Immature natural killer cell (primary cell): ENCODE results near the gene U2AF2. TPM values are rescaled to one million over a fixed set of nuclear protein-coding genes. Genes with fewer than 3 reads are reported as not detected.
A peak's percentile ranks its signal among the peaks of the same experiment; 100 is the strongest.

Source experiments
- DNase-seq, 3 donors: peaks; one replicate each; pipeline ENCODE4 v3.0.0; 2022; ENCODE audit warnings: mixed read lengths in 1 of 3
- H3K27ac Mint-ChIP-seq, 6 donors: one replicate each; pipeline ENCODE4 v1.8.0; 2020; ENCODE audit warnings: mixed read lengths in 6 of 6, mild to moderate bottlenecking in 5 of 6, inconsistent platforms in 4 of 6, moderate library complexity in 3 of 6
- H3K27me3 Mint-ChIP-seq, 3 donors: one replicate each; pipeline ENCODE4 v1.8.0; 2020 to 2021; ENCODE audit warnings: low read depth in 3 of 3, mild to moderate bottlenecking in 3 of 3, mixed read lengths in 3 of 3, moderate library complexity in 3 of 3, inconsistent platforms in 1 of 3
- H3K36me3 Mint-ChIP-seq, 3 donors: one replicate each; pipeline ENCODE4 v1.8.0; 2020; ENCODE audit warnings: mixed read lengths in 3 of 3, inconsistent platforms in 2 of 3, mild to moderate bottlenecking in 2 of 3
- H3K4me1 Mint-ChIP-seq, 2 donors: one replicate each; pipeline ENCODE4 v1.8.0; 2020; ENCODE audit warnings: inconsistent platforms in 2 of 2, mild to moderate bottlenecking in 2 of 2, mixed read lengths in 2 of 2, moderate library complexity in 1 of 2
- H3K4me3 Mint-ChIP-seq, 5 donors: one replicate each; pipeline ENCODE4 v1.8.0; 2020; ENCODE audit warnings: mild to moderate bottlenecking in 5 of 5, mixed read lengths in 5 of 5, inconsistent platforms in 3 of 5, moderate library complexity in 3 of 5
- H3K9me3 Mint-ChIP-seq, 6 donors: one replicate each; pipeline ENCODE4 v1.8.0; 2020; ENCODE audit warnings: mild to moderate bottlenecking in 6 of 6, mixed read lengths in 6 of 6, inconsistent platforms in 4 of 6, moderate library complexity in 3 of 6
- polyA plus RNA-seq, 3 donors: library from polyadenylated mRNA; unstranded; fragments of 300-500 nt; fragmentation: Illumina TruSeq; gene quantifications; one replicate each; pipeline ENCODE4 v1.2.3, GENCODE V29; 2021

U2AF2 gene
- polyA plus RNA-seq, result 10 to 100 TPM in 1 of 3 donors, 1 to 10 TPM in 2; 3.1 to 17.0 (median 8.0) TPM

DNA sequence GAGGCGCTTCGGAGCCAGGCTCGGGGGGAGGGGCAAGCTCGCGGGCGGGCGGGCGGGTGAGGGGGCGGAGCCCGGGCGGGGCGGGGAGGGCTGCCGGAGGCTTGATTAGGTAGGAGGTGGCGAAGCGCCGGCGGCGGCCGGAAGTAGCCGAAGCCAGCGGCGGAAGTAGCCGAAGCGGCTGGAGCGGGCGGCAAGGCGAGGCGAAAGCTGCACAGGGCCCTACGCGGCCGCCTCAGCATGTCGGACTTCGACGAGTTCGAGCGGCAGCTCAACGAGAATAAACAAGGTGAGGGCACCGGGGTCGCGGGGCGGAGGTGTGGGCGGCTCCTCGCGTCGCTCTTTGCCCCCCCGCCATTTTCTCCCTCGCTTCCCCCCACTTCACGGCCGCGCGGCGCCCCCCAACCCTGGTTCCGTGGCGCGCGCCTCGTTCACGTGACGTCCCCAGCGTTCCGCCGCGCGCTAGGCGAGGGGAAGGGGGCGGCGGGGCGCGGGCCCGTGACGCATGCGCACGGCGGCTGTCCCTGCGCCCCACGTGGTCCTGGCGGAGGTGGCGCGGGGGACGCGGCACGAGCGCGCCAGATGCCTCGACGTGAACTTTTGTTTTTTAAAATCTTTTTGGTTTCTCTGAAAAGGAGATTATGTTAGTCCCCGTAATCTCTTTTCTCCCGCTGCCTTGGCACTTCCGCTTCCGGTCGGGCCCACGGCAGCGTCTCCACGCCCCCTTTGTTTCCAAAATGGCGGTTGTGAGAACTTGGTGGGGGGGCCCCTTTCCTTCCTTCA lies at the start of gene U2AF2:
Gene U2AF2 (plus strand): TSS at position 168 of the 780 bp plus-strand sequence. CDS start 70 bp downstream, at position 238.
- peaks cover 40 to 49% of the 10 kb centered on the region in 2 donors for H3K4me1 Mint-ChIP-seq
- H3K27me3 Mint-ChIP-seq, result peaks cover 17 to 26% (median 24%) of the 10 kb centered on the region in 3 donors
- peaks cover 0 to 5% (median 0%) of the 10 kb centered on the region in 3 donors for H3K36me3 Mint-ChIP-seq
- peak; percentile 93 to 96 (median 96) for DNase-seq
- H3K9me3 Mint-ChIP-seq, result no peaks in the 10 kb centered on the region
- H3K4me3 Mint-ChIP-seq, result peak within 1 kb of the TSS; percentile 92 to 99 (median 94)
- H3K27ac Mint-ChIP-seq, result peak within 1 kb of the TSS; percentile 95 to 99 (median 98)

DNA sequence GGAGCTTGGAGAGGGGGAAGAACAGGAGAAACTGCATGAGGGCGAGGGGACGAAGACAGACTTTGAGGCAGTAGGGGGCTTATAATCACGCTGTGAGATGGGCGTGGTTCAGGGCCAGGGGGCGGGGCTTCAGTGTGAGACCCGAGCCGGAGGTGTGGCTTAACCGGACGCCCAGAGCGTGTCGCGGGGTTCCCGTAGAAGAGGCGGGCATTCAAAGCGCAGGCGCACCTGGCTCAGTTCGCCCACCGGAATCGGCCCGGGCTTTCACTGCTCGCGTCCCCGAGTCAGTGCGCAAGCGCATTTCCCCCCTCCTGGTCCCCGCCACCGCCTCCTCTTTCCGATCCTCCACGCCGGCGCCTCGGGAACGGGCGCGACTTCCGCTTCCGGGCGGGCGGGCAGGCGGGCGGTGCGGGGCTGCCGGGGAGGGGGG lies 49.6 kb upstream of the U2AF2 start:
- Mint-ChIP-seq H3K27me3 (peaks cover 7 to 16% (median 8%) of the 10 kb centered on the region in 3 donors), H3K9me3 (peaks cover 0 to 2% (median 0%) of the 10 kb centered on the region in 6 donors), H3K4me1 (peaks cover 57 to 68% of the 10 kb centered on the region in 2 donors)

DNA sequence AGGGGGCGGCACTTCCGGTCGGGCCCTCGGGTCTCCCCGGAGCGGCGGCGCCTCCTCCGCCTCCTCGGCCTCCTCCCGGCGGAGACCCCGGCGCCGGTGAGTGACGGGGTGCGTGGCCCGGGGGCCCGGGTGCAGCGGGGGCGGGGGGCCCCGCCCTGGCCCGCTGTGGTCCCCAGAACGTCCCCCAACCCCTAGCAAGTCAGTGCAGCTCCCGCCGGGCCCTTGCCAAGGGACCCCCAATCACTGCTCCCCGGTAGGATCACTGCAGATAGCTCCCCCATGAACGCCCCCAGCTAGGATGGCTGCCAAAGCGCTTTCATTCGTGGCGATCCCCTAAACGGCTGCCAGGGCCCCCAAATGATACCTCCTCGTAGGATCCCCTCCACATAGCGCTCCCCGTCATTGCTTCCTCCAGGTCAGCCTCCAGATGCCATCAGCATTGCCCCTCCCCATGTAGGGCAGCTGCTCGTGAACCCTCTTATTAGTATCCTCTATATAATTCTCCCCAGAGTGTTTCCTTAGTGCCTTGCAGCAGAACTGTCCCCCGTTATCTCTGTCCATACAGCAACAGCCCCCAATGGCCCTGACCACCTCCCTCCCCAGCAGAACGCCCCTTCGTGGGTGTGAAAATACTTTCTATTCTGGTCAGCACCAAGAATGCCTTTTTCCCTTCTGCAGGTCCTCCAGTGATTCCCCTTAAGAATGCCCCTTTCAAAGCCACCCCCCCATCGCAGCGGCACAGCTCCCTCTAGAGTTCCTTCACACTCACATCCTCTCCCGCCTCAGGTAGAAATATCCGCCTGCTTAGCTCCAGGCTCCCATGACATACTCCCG lies 49.0 kb upstream of the U2AF2 start, which contains the start of gene ZNF865:
Gene ZNF865 (plus strand): TSS at position 11 of the 834 bp plus-strand sequence. CDS start 7,972 bp downstream, outside the sequence.
- Mint-ChIP-seq H3K27me3 (peaks cover 7 to 18% (median 8%) of the 10 kb centered on the region in 3 donors), H3K27ac (peak within 1 kb of the TSS; percentile 88 to 99 (median 98)), H3K4me1 (peaks cover 58 to 72% of the 10 kb centered on the region in 2 donors), H3K36me3 (peaks cover 3 to 4% (median 3%) of the 10 kb centered on the region in 3 donors), H3K9me3 (peaks cover 0 to 2% (median 0%) of the 10 kb centered on the region in 6 donors), H3K4me3 (peak within 1 kb of the TSS; percentile 95 to 98 (median 95))
- DNase-seq, result peak; percentile 61 to 68 (median 63)

More for the DNA sequence above, 49.6 kb upstream of the U2AF2 start:
- H3K4me3 Mint-ChIP-seq, result peak overlapping the region; percentile 83 to 94 (median 89)
- H3K27ac Mint-ChIP-seq, result peak overlapping the region; percentile 81 to 97 (median 88)
- peaks cover 0 to 4% (median 3%) of the 10 kb centered on the region in 3 donors for H3K36me3 Mint-ChIP-seq
- peak; percentile 97 to 98 (median 98) for DNase-seq

DNA sequence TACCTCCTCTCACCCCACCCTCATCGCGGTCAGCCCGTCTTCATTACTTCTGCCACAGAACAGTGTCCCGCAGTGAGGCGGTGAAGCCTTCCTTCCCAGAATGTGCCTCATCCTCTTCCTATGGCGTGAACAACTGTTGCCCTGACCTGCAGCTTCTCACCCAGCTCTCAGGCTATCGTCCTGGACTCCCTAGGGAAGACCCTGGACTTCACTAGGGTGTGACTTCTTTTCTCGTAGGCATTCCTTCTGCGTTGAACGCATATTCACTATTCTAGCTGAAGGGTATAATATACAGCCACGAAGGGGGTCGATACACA lies 48.4 kb upstream of the U2AF2 start:
- peaks cover 57 to 72% of the 10 kb centered on the region in 2 donors for H3K4me1 Mint-ChIP-seq
- peak overlapping the region; percentile 95 to 98 (median 95) for H3K4me3 Mint-ChIP-seq
- H3K27me3 Mint-ChIP-seq, result peaks cover 5 to 18% (median 6%) of the 10 kb centered on the region in 3 donors
- peaks cover 3 to 4% (median 3%) of the 10 kb centered on the region in 3 donors for H3K36me3 Mint-ChIP-seq
- H3K9me3 Mint-ChIP-seq, result peaks cover 0 to 2% (median 0%) of the 10 kb centered on the region in 6 donors
- no peak for DNase-seq
- peak overlapping the region; percentile 88 to 99 (median 98) for H3K27ac Mint-ChIP-seq

DNA sequence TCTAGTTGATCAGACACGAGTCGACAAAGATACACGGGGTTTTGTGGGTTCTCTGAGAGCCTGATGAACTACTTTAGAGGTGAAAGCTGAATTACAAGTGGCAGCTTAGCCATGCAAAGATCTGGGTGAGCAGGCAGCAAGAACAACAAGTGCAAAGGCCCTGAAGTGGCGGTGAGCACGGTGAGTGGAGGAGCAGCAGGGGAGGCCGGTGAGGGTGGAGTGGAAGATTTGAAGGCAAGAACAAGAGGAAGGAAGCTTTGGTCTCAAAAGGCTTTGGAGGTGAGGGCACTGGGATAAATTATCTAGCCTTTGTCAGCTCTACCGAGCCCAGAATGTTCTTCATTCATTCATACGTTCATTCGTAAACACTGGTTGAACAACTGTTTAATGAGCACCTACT lies 48.0 kb upstream of the U2AF2 start:
- Mint-ChIP-seq H3K36me3 (peaks cover 3 to 4% (median 3%) of the 10 kb centered on the region in 3 donors), H3K4me1 (peaks cover 55 to 72% of the 10 kb centered on the region in 2 donors), H3K9me3 (peaks cover 0 to 2% (median 0%) of the 10 kb centered on the region in 6 donors), H3K4me3 (peak overlapping the region; percentile 95 to 98 (median 95)), H3K27me3 (peaks cover 5 to 20% (median 6%) of the 10 kb centered on the region in 3 donors), H3K27ac (peak overlapping the region; percentile 46 to 99 (median 96))
- DNase-seq, result no peak

DNA sequence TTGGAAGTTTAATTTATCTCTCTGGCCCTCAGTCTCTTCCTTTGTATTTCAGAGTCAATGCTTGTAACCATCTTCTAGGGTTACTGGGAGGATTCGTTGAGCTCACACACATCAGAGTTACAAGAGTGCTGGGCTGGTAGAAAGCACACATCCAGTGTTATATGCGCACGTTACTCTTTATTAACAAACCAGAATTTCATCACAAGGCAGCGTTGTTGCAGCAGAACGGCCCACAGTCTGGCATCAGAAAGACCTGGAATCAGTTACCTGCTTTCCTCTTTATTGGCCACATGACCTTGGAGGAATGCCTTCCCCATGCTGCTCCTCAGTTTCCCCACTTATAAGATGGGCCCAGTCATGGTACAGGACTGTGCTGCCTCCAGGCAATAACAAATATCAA lies 45.5 kb upstream of the U2AF2 start:
- DNase-seq, result no peak

DNA sequence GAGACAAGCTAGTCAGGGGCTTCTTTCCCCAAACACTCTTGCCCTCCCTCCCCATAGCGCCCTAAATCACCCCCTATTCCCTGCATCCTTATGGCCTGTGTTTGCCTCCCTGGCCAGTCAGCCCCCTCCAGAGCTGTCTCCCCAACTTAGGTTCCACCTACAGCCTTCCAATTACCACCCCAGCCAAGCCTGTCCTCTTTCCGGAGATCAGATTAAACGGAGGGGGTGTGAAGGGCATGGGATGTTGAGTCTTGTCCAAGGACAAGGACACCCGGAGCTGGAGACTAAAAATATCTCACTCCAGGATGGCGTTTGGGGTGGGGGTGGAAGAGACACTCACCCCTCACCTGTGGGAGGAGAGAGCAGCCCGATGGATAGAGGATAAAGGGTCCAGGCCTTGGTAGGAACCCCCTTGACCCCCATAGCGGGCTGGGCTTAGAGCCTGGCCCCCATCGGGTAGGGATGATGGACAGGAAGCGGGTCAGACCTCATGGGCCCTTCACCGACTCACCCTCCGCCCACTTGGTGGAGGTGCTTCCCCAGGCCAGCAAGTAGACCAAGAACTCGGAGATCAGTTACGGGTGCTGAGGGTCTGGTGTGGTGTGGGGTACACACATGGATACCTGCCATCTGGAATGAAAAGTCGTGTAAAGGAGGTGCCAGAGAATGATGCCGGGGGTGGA lies 43.4 kb upstream of the U2AF2 start:
- H3K4me1 Mint-ChIP-seq, result peaks cover 39 to 58% of the 10 kb centered on the region in 2 donors
- peaks cover 3 to 12% (median 8%) of the 10 kb centered on the region in 3 donors for H3K36me3 Mint-ChIP-seq
- peak overlapping the region in 1 of 6 donors; percentile 26 for H3K27ac Mint-ChIP-seq

More for the DNA sequence above, 45.5 kb upstream of the U2AF2 start:
- H3K36me3 Mint-ChIP-seq, result peaks cover 3 to 12% (median 8%) of the 10 kb centered on the region in 3 donors
- H3K27me3 Mint-ChIP-seq, result peaks cover 5 to 19% (median 6%) of the 10 kb centered on the region in 3 donors
- peaks cover 53 to 72% of the 10 kb centered on the region in 2 donors for H3K4me1 Mint-ChIP-seq
- peaks cover 0 to 2% (median 0%) of the 10 kb centered on the region in 6 donors for H3K9me3 Mint-ChIP-seq
- H3K4me3 Mint-ChIP-seq, result no peak overlapping the region
- no peak overlapping the region for H3K27ac Mint-ChIP-seq

DNA sequence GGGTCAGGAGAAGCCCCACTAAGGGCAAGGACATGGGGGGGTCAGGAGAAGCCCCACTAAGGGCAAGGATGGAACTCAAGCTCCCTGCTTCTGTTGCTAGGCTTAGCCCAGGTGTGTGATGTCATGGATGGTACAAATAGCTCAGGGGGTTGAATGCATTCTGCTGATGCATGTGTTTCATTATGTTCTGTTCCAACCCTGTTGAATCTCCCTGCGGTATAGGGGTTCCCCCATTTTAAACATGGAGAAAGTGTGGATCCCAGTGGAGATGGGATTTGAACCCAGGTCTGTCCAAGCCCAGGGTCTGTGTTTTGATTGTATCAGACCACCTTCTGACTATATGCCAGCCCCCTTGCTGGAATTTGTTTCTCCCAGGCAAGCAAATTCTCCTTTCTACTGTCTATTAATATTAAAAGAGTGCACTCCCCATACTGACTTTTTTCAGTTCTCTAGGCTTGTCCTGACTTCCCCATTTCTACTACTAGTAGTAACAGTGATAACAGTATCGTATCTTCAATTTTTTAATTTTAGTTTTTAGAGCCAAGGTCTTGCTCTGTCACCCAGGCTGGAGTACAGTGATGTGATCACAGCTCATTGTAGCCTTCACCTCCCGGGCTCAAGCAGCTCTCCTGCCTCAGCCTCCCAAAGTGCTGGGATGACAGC lies 42.7 kb upstream of the U2AF2 start:
- Mint-ChIP-seq H3K4me1 (peaks cover 32 to 51% of the 10 kb centered on the region in 2 donors), H3K27me3 (peaks cover 0 to 4% (median under 1%) of the 10 kb centered on the region in 3 donors), H3K27ac (peak overlapping the region in 1 of 6 donors; percentile 26), H3K36me3 (peaks cover 3 to 12% (median 8%) of the 10 kb centered on the region in 3 donors), H3K4me3 (no peak overlapping the region), H3K9me3 (peaks cover 0 to 2% (median 0%) of the 10 kb centered on the region in 6 donors)
- no peak for DNase-seq

More for the DNA sequence above, 43.4 kb upstream of the U2AF2 start:
- Mint-ChIP-seq H3K4me3 (no peak overlapping the region), H3K9me3 (peaks cover 0 to 2% (median 0%) of the 10 kb centered on the region in 6 donors), H3K27me3 (peaks cover 0 to 4% (median 0%) of the 10 kb centered on the region in 3 donors)
- no peak for DNase-seq

DNA sequence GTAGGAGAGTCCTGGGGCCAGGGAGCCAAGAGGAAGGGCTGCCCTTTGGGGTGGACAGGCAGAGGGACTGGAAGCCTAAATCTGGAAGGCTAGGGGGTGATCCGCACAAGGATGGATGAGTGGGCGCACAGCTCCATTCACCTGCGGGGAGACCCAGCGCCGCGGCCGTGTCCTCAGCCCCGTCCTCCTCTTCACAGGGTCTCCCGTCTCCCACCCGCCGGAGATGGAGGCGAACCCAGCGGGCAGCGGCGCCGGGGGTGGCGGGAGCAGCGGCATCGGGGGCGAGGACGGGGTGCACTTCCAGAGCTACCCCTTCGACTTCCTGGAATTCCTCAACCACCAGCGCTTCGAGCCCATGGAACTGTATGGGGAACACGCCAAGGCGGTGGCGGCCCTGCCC lies 41.4 kb upstream of the U2AF2 start:
- H3K27me3 Mint-ChIP-seq, result peaks cover 0 to 4% (median 2%) of the 10 kb centered on the region in 3 donors
- no peak overlapping the region for H3K4me3 Mint-ChIP-seq
- no peak for DNase-seq
- H3K4me1 Mint-ChIP-seq, result peaks cover 25 to 43% of the 10 kb centered on the region in 2 donors
- H3K9me3 Mint-ChIP-seq, result no peaks in the 10 kb centered on the region
- H3K36me3 Mint-ChIP-seq, result peaks cover 3 to 12% (median 7%) of the 10 kb centered on the region in 3 donors
- no peak overlapping the region for H3K27ac Mint-ChIP-seq

DNA sequence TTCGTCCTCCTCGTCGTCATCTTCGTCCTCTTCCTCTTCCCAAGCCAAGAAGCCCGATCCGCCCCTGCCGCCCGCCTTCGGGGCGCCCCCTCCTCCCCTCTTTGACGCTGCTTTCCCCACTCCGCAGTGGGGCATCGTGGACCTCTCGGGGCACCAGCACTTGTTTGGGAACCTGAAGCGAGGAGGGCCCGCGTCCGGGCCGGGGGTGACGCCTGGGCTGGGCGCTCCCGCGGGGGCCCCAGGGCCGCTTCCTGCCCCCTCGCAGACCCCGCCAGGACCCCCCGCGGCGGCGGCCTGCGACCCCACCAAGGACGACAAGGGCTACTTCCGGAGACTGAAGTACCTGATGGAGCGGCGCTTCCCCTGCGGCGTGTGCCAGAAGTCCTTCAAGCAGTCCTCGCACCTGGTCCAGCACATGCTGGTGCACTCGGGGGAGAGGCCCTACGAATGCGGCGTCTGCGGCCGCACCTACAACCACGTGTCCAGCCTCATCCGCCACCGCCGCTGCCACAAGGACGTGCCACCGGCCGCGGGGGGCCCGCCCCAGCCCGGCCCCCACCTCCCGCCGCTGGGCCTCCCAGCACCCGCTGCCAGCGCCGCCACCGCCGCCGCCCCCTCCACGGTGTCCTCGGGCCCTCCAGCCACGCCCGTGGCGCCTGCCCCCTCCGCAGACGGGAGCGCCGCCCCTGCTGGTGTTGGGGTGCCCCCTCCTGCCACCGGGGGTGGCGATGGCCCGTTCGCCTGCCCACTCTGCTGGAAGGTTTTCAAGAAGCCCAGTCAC lies 40.7 kb upstream of the U2AF2 start:
- no peak overlapping the region for H3K27ac Mint-ChIP-seq
- peaks cover 0 to 4% (median 2%) of the 10 kb centered on the region in 3 donors for H3K27me3 Mint-ChIP-seq
- peaks cover 21 to 36% of the 10 kb centered on the region in 2 donors for H3K4me1 Mint-ChIP-seq
- peaks cover 3 to 12% (median 7%) of the 10 kb centered on the region in 3 donors for H3K36me3 Mint-ChIP-seq
- H3K4me3 Mint-ChIP-seq, result no peak overlapping the region
- DNase-seq, result no peak
- H3K9me3 Mint-ChIP-seq, result no peaks in the 10 kb centered on the region

DNA sequence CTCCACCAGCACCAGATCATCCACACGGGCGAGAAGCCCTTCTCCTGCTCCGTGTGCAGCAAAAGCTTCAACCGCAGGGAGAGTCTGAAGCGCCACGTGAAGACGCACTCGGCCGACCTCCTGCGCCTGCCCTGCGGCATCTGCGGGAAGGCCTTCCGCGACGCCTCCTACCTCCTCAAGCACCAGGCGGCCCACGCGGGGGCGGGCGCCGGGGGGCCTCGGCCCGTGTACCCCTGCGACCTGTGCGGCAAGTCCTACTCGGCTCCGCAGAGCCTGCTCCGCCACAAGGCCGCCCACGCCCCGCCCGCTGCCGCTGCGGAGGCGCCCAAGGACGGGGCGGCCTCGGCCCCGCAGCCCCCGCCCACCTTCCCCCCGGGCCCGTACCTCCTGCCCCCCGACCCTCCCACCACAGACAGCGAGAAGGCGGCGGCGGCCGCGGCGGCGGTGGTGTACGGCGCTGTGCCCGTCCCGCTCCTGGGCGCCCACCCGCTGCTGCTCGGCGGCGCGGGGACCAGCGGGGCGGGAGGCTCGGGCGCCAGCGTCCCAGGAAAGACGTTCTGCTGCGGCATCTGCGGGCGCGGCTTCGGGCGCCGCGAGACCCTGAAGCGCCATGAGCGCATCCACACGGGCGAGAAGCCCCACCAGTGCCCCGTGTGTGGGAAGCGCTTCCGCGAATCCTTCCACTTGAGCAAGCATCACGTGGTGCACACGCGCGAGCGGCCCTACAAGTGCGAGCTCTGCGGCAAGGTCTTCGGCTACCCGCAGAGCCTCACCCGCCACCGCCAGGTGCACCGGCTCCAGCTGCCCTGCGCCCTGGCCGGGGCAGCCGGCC lies 39.9 kb upstream of the U2AF2 start:
- Mint-ChIP-seq H3K4me3 (no peak overlapping the region), H3K9me3 (no peaks in the 10 kb centered on the region), H3K36me3 (peaks cover 0 to 12% (median 7%) of the 10 kb centered on the region in 3 donors), H3K27ac (no peak overlapping the region), H3K27me3 (peaks cover 0 to 4% (median 2%) of the 10 kb centered on the region in 3 donors), H3K4me1 (peaks cover 17 to 32% of the 10 kb centered on the region in 2 donors)
- no peak for DNase-seq
